Neural cell (in vitro differentiated cells): ENCODE data around the gene ANKMY1. TPM values are rescaled to one million over a fixed set of nuclear protein-coding genes. Genes with fewer than 3 reads are reported as not detected.
A peak's percentile ranks its signal among the peaks of the same experiment; 100 is the strongest.

Experiments used
- H2AFZ ChIP-seq: fragments of 200-600, 300-800 bp; sonication (generic), shearing (Covaris generic); 2 replicates; pipeline ENCODE4 v1.6.0; 2014; ENCODE audit warnings: low read depth, mild to moderate bottlenecking, antibody characterized with exemption, low read length, moderate library complexity
- H3F3A ChIP-seq: fragments of 200-600 bp; shearing (Covaris generic); 2 replicates; pipeline ENCODE4 v1.6.1; 2016; ENCODE audit warnings: mild to moderate bottlenecking, moderate library complexity, mixed read lengths, antibody characterized with exemption, low read length; ENCODE audit not compliant: insufficient read depth, poor library complexity, severe bottlenecking
- H3K27ac ChIP-seq: fragments of 200-600, 300-800 bp; sonication (generic), shearing (Covaris generic); 2 replicates; pipeline ENCODE4 v1.5.1; 2014; ENCODE audit warnings: mild to moderate bottlenecking, low read length, moderate library complexity
- H3K27me3 ChIP-seq: fragments of 300-800, 200-600 bp; sonication (generic), shearing (Covaris generic); 2 replicates; pipeline ENCODE4 v1.6.0; 2014; ENCODE audit warnings: mild to moderate bottlenecking, low read depth, low read length, moderate library complexity; ENCODE audit not compliant: insufficient read depth
- H3K36me3 ChIP-seq: fragments of 300-800, 200-600 bp; sonication (generic), shearing (Covaris generic); 2 replicates; pipeline ENCODE4 v1.5.1; 2014; ENCODE audit warnings: mild to moderate bottlenecking, antibody characterized with exemption, low read length, moderate library complexity; ENCODE audit not compliant: insufficient read depth
- H3K4me2 ChIP-seq: fragments of 300-800, 200-600 bp; sonication (generic), shearing (Covaris generic); 2 replicates; pipeline ENCODE4 v1.6.0; 2014; ENCODE audit warnings: mild to moderate bottlenecking, low read length
- H3K4me3 ChIP-seq: fragments of 300-800, 200-600 bp; sonication (generic), shearing (Covaris generic); 2 replicates; pipeline ENCODE4 v1.5.1; 2014; ENCODE audit warnings: mild to moderate bottlenecking, low read length, moderate library complexity
- H3K79me2 ChIP-seq: fragments of 200-600 bp; shearing (Covaris generic); replicated peaks from 2 replicates; pipeline ENCODE4 v1.6.0; 2014; ENCODE audit warnings: mild to moderate bottlenecking, low read length, moderate library complexity; ENCODE audit not compliant: insufficient read depth
- H3K9ac ChIP-seq: fragments of 300-800, 200-600 bp; sonication (generic), shearing (Covaris generic); 2 replicates; pipeline ENCODE4 v1.6.1; 2016; ENCODE audit warnings: mild to moderate bottlenecking, low read length, mixed read lengths
- H3K9me2 ChIP-seq: fragments of 200-600 bp; shearing (Covaris generic); 2 replicates; pipeline ENCODE4 v1.6.1; 2016; ENCODE audit warnings: mild to moderate bottlenecking, low read length, mixed read lengths; ENCODE audit not compliant: insufficient read depth
- H3K9me3 ChIP-seq: fragments of 200-600, 300-800 bp; sonication (generic), shearing (Covaris generic); 2 replicates; pipeline ENCODE4 v1.6.1; 2016; ENCODE audit warnings: mild to moderate bottlenecking, mixed run types, low read length, moderate library complexity, mixed read lengths
- H4K20me1 ChIP-seq: fragments of 200-600 bp; shearing (Covaris generic); 2 replicates; pipeline ENCODE4 v1.6.1; 2016; ENCODE audit warnings: mild to moderate bottlenecking, mixed run types; ENCODE audit not compliant: insufficient read depth
- CTCF ChIP-seq: fragments of 450-650 bp; IDR thresholded peaks from 2 replicates; pipeline ENCODE4 v1.5.1; 2014; ENCODE audit warnings: antibody characterized with exemption, mild to moderate bottlenecking, moderate library complexity; ENCODE audit not compliant: poor library complexity, severe bottlenecking
- EP300 ChIP-seq: fragments of 450-650 bp; conservative IDR thresholded peaks from 2 replicates; pipeline ENCODE4 v1.6.1; 2014; ENCODE audit warnings: antibody characterized with exemption, mild to moderate bottlenecking, moderate library complexity; ENCODE audit not compliant: poor library complexity, severe bottlenecking
- EZH2 ChIP-seq: fragments of 200-600, 300-800 bp; shearing (Covaris generic), sonication (generic); IDR thresholded peaks from 2 replicates; pipeline ENCODE4 v1.6.1; 2014; ENCODE audit warnings: antibody characterized with exemption, low read length, borderline replicate concordance, mild to moderate bottlenecking; ENCODE audit not compliant: insufficient read depth, poor library complexity, severe bottlenecking
- MXI1 ChIP-seq: fragments of 450-650 bp; conservative IDR thresholded peaks from 2 replicates; pipeline ENCODE4 v1.6.1; 2014; ENCODE audit warnings: antibody characterized with exemption, mild to moderate bottlenecking; ENCODE audit not compliant: poor library complexity, severe bottlenecking
- POLR2AphosphoS5 ChIP-seq: IDR thresholded peaks from 2 replicates; pipeline ENCODE4 v1.6.1; 2012
- RAD21 ChIP-seq: fragments of 450-650 bp; conservative IDR thresholded peaks from 2 replicates; pipeline ENCODE4 v1.6.1; 2014; ENCODE audit warnings: antibody characterized with exemption, mild to moderate bottlenecking, moderate library complexity
- REST ChIP-seq: IDR thresholded peaks from 2 replicates; pipeline ENCODE4 v1.6.1; 2012; ENCODE audit warnings: borderline replicate concordance
- SMC3 ChIP-seq: fragments of 450-650 bp; conservative IDR thresholded peaks from 2 replicates; pipeline ENCODE4 v1.6.1; 2014; ENCODE audit warnings: antibody characterized with exemption, mild to moderate bottlenecking, moderate library complexity; ENCODE audit not compliant: poor library complexity
- TAF1 ChIP-seq: IDR thresholded peaks from 2 replicates; pipeline ENCODE4 v1.6.1; 2012; ENCODE audit warnings: low read depth
- polyA plus RNA-seq: library from polyadenylated mRNA; depleted of rRNA; stranded (reverse); fragments of >200 nt; gene quantifications from 2 replicates; pipeline ENCODE4 v1.2.3, GENCODE V29; 2014

Gene ANKMY1
- polyA plus RNA-seq, 1 donor from 2014 or later = 6.6 TPM

- Histone ChIP-seq H3K9me3 (no peaks in the 10 kb centered on the region), H2AFZ (no peak overlapping the region), H3F3A (no peaks in the 10 kb centered on the region), H3K79me2 (peaks cover 47% of the 10 kb centered on the region), H3K36me3 (no peaks in the 10 kb centered on the region), H3K27ac (peak overlapping the region; percentile 53), H3K27me3 (no peaks in the 10 kb centered on the region), H3K4me3 (peak overlapping the region; percentile 83), H3K4me2 (peak overlapping the region; percentile 69), H3K9me2 (no peaks in the 10 kb centered on the region), H4K20me1 (peaks cover 23% of the 10 kb centered on the region), H3K9ac (peak overlapping the region; percentile 80)
- TF ChIP-seq REST (no peak), CTCF (no peak)
Measured at GRCh38 chr2:240435948-240436682, 121.7 kb downstream of the ANKMY1 start.

GRCh38 chr2:240435457-240435947, 122.3 kb downstream of the ANKMY1 start, which contains the start of gene GPC1:
TSS of gene GPC1 (plus strand) at chr2:240435663. CDS start at chr2:240435919, 256 bp downstream.
- TF ChIP-seq TAF1 (no peak), EP300 (no peak), MXI1 (no peak), REST (no peak), EZH2 (no peak), POLR2AphosphoS5 (no peak), RAD21 (no peak), SMC3 (no peak), CTCF (no peak)
- no peak within 1 kb of the TSS for H2AFZ ChIP-seq
- no peaks in the 10 kb centered on the region for H3K27me3 ChIP-seq
- H3K9me3 ChIP-seq = no peaks in the 10 kb centered on the region
- peak within 1 kb of the TSS; percentile 80 for H3K9ac ChIP-seq
- H3K4me3 ChIP-seq = peak within 1 kb of the TSS; percentile 83
- peak within 1 kb of the TSS; percentile 69 for H3K4me2 ChIP-seq
- H3K27ac ChIP-seq = peak within 1 kb of the TSS; percentile 53
- peaks cover 43% of the 10 kb centered on the region for H3K79me2 ChIP-seq
- no peaks in the 10 kb centered on the region for H3K36me3 ChIP-seq
- H3K9me2 ChIP-seq = no peaks in the 10 kb centered on the region
- peaks cover 23% of the 10 kb centered on the region for H4K20me1 ChIP-seq
- no peaks in the 10 kb centered on the region for H3F3A ChIP-seq
